T follicular helper cell (primary cell): ENCODE measurements around the gene TREML4.

Experiments
- DNase-seq: peaks from one replicate; pipeline ENCODE4 v3.0.0-alpha.2; 2020; ENCODE audit warnings: low read depth

Gene TREML4

DNA sequence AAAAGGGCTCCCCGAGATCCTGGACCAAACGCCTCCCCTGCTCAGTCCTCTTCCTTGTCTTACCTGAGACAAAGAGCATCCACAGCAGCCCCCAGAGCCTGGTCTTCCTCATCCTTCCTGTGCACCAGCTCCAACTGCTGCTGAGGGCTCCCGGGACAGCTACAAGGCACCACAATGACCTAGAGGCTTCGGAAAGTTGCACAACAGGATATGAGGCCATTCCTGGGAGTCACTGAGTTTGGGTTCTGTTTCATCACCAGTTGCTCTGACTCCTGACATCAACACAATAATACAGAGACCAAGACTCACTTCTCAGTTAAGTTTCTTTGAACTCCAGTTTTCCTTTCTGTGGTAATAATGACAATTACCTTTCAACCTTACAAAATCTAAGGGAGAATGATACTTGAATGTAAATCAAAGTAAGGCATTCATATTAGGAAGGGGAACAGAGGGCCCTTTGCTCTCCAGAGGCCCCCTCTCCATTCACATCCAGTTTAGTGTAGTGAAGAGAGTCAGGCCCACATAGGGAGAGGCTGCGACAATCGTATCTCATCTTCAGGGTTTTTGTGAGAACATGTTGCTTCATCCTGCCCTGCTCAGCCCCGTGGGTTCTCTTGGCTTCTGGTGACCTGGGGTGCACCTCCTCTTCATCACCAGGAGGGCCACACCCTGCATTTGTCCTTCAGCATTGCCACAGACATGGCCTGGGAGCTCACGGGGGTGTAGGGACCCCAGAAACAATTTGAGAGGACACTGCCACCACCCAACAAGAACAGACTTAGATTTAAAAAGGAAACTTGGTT lies 58.6 kb downstream of the TREML4 start, which contains the start of gene TREM1:
Gene TREM1 (minus strand): TSS at position 139 of the 803 bp plus-strand sequence. CDS start 27 bp downstream, at position 112.
- no peak for DNase-seq

- no peak for DNase-seq
These were observed 60.0 kb downstream of the TREML4 start for GRCh38 chr6:41288030-41288753.
